Sigmoid colon (tissue), 7 donors: ENCODE measurements around the gene MAPRE3. TPM values are rescaled to one million over a fixed set of nuclear protein-coding genes. Genes with fewer than 3 reads are reported as not detected.

Source experiments
- DNase-seq: peaks from one replicate; pipeline ENCODE4 v3.0.0-alpha.2; 2019
- H3K27ac ChIP-seq, 4 donors: fragments of 200-600 bp; sonication (generic); one replicate each; pipeline ENCODE4 v1.5.1; 2016 to 2019; ENCODE audit warnings: mild to moderate bottlenecking in 1 of 4
- H3K27me3 ChIP-seq, 3 donors: fragments of 200-600 bp; sonication (generic); one replicate each; pipeline ENCODE4 v1.5.1; 2019; ENCODE audit warnings: mild to moderate bottlenecking in 1 of 3
- H3K36me3 ChIP-seq, 4 donors: fragments of 200-600 bp; sonication (generic); one replicate each; pipeline ENCODE4 v1.5.1; 2016 to 2019
- H3K4me1 ChIP-seq, 4 donors: fragments of 200-600 bp; sonication (generic); one replicate each; pipeline ENCODE4 v1.5.1; 2017 to 2019
- H3K4me3 ChIP-seq, 4 donors: fragments of 200-600 bp; sonication (generic); one replicate each; pipeline ENCODE4 v1.5.1; 2017 to 2019; ENCODE audit warnings: mild to moderate bottlenecking in 2 of 4, moderate library complexity in 1 of 4
- H3K9me3 ChIP-seq, 4 donors: fragments of 200-600 bp in 3 of 4; sonication (generic) in 3 of 4; one replicate each; pipeline versions ENCODE4 v1.5.1 to v1.6.1; 2013 to 2019
- CTCF ChIP-seq, 4 experiments: fragments of 450-650 bp in 3 of 4; fragments of 200-600 bp in 1 of 4; IDR thresholded peaks; one replicate each; pipeline ENCODE4 v1.5.1; 2016 to 2019; ENCODE audit warnings: antibody characterized with exemption in 4 of 4, mild to moderate bottlenecking in 3 of 4, moderate library complexity in 2 of 4
- EP300 ChIP-seq, 4 donors: sonication (generic); formaldehyde crosslinking; IDR thresholded peaks; one replicate each; pipeline ENCODE4 v1.6.1; 2017; ENCODE audit warnings: antibody characterized with exemption in 4 of 4
- POLR2A ChIP-seq, 2 donors: fragments of 450-650 bp; IDR thresholded peaks; one replicate each; pipeline ENCODE4 v1.6.1; 2016; ENCODE audit warnings: antibody characterized with exemption in 2 of 2, mild to moderate bottlenecking in 2 of 2, moderate library complexity in 2 of 2
- POLR2AphosphoS5 ChIP-seq, 4 donors: sonication (generic); formaldehyde crosslinking; IDR thresholded peaks; one replicate each; pipeline ENCODE4 v1.6.1; 2017; ENCODE audit warnings: antibody characterized with exemption in 4 of 4
- WGBS, 2 donors: extraction: QIAGEN DNeasy Blood & Tissue Kit; methylation state at CpG; one replicate each; pipeline ENCODE4 v1.1.7; 2013; 5-methylcytosine and 5-hydroxymethylcytosine counted together
- intact Hi-C: fragments of 100-400 bp; cut with DNase I; formaldehyde crosslinking; loops from one replicate; pipeline ENCODE4 v1.15.1; 2023
- polyA plus RNA-seq, 3 donors: library from polyadenylated mRNA; stranded (reverse); fragments of 200-250 nt; gene quantifications; one replicate each; pipeline ENCODE4 v1.2.3, GENCODE V29; 2013
- total RNA-seq, 4 donors: library from RNA; depleted of rRNA; stranded (reverse); fragments of >200 nt; gene quantifications; one replicate each; pipeline ENCODE4 v1.1.0, GENCODE V29; 2016
- donor health status: healthy with polysubstance abuse.
- donor health status: Bipolar disorder and iron deficiency.
- donor health status: healthy.

Gene MAPRE3
- total and polyA plus RNA-seq, 7 donors = 5.1 to 73.3 (median 15.6) TPM

DNA sequence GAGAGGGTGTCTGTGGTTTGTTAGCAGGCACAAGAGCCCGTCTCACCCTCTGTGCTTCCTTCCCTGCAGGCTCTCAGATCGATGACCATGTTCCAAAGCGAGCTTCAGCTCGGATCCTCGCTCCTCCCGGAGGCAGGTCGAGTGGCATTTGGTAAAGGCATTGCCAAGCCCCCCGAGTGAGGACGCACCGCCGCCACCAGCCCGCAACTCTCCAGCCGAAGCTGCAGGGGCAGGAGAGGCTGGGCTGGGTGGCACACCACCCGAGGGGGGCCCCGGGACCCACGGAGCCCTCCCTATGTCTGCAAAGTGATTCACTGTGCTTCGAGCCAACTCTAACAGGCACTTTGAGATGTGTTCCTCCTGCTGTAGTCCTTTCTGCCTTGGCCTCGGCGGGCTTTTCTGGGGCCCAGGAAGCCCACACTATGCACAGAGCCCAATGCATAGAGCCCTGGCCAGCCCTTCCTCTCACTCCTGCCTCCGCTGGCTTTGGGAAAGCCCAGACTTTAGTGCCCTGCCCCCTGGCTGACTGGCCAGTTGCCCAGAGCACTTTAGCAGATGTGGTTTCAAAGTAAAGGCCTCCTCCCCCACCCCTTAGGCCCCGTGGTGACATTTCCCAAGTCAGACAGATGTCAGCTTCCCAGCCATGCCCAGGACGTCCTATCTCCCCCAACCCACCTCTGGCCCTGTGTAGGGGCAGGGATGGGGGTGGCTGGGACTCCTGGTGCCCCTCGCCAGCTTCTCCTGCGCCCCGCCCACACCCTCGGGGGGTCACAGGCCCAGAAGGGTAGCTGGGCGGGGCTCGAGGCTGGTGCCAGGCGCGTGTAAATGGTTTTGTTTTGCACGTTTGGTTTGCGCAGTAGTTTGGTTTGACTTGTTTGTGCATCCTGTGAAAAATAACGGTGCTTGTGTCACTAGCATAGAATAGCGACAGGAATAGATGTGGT lies 23.3 kb upstream of the MAPRE3 start:
- no peak overlapping the region for H3K27ac ChIP-seq
- WGBS, 2 donors = 46 to 68% methylated on average over 34 of the region's 34 CpGs
- peaks cover 0 to 32% (median 5%) of the 10 kb centered on the region in 3 donors for H3K27me3 ChIP-seq
- TF ChIP-seq POLR2A (IDR thresholded peaks at IDR 0.05) (no peak), EP300 (IDR thresholded peaks at IDR 0.05) (no peak), POLR2AphosphoS5 (IDR thresholded peaks at IDR 0.05) (no peak), CTCF (IDR thresholded peaks at IDR 0.05) (no peak)
- H3K4me3 ChIP-seq = no peak overlapping the region
- no peaks in the 10 kb centered on the region for H3K4me1 ChIP-seq
- DNase-seq = no peak
- no peaks in the 10 kb centered on the region for H3K9me3 ChIP-seq
- intact Hi-C loops = no loop called here
- H3K36me3 ChIP-seq = no peaks in the 10 kb centered on the region

DNA sequence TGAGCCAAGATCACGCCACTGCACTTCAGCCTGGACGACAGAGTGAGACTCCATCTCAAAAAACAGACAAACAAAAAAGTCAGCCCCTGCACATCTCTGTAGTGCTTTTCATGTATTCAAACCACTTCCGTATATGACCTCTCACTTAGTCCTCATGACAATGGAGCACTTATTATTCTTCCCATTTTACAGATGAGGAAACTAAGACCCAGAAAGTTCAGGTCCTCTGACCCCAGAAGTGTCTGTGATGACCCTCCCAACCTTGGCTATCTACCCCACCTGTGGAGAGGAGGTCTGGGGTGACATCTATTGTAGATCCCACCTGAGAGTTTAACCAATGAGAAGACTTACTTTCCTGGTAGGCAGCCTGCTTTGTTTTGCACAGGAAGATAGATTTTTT lies 21.6 kb upstream of the MAPRE3 start:
- WGBS, 2 donors = 82 to 93% methylated on average over 3 of the region's 3 CpGs
- Histone ChIP-seq H3K4me1 (no peaks in the 10 kb centered on the region), H3K27ac (no peak overlapping the region), H3K9me3 (no peaks in the 10 kb centered on the region), H3K36me3 (no peaks in the 10 kb centered on the region), H3K27me3 (peaks cover 0 to 23% (median 0%) of the 10 kb centered on the region in 3 donors), H3K4me3 (no peak overlapping the region)
- TF ChIP-seq EP300 (IDR thresholded peaks at IDR 0.05) (no peak), POLR2A (IDR thresholded peaks at IDR 0.05) (no peak), POLR2AphosphoS5 (IDR thresholded peaks at IDR 0.05) (no peak), CTCF (IDR thresholded peaks at IDR 0.05) (no peak)
- DNase-seq = no peak
- intact Hi-C loops = no loop called here

DNA sequence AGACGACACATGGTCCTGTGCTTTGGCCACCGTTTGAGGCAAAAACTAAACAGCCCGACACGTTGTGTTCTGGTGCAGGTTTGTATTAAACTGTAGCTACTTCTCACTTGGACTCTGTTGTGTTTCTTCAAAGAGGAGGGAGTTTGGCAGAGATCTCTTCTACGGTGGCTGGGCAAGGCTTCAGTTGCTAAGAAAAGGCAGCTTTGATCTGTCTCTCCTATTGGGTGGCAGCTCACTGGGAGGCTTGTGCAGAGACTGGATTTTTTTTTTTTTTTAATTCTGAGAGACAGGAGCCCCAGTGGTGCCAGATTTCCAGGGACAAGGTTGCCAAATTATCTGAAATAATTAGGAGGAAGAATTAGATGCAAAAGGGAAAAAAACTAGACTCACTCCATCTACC lies 20.2 kb upstream of the MAPRE3 start:
- no peaks in the 10 kb centered on the region for H3K36me3 ChIP-seq
- TF ChIP-seq EP300 (IDR thresholded peaks at IDR 0.05) (no peak), CTCF (IDR thresholded peaks at IDR 0.05) (no peak), POLR2AphosphoS5 (IDR thresholded peaks at IDR 0.05) (no peak), POLR2A (IDR thresholded peaks at IDR 0.05) (no peak)
- 84% methylated on average over 5 of the region's 5 CpGs for WGBS, 2 donors
- H3K9me3 ChIP-seq = no peaks in the 10 kb centered on the region
- intact Hi-C loops = no loop called here
- H3K4me1 ChIP-seq = no peaks in the 10 kb centered on the region
- no peak for DNase-seq
- H3K27ac ChIP-seq = no peak overlapping the region
- H3K4me3 ChIP-seq = no peak overlapping the region
- H3K27me3 ChIP-seq = peaks cover 0 to 28% (median 0%) of the 10 kb centered on the region in 3 donors

DNA sequence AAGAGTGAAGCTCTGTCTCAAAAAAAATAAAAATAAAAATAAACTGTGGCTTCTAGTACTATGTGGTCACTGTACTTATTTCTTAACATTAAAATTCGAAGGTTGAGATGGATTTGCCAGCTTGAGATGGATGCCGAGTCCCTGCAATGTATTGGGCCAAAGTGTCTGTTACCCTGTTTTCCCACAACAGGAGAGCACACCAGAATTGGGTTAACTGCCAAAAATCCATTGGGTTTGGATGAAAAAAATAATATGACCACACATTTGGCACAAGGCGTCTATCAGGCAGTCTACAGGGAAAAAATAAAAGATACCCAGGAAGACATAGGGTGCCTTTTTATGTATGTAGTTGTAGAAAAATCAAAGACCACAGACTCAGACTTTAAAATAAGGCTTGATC lies 19.2 kb upstream of the MAPRE3 start:
- Histone ChIP-seq H3K4me3 (no peak overlapping the region), H3K36me3 (no peaks in the 10 kb centered on the region), H3K27ac (no peak overlapping the region), H3K9me3 (no peaks in the 10 kb centered on the region), H3K27me3 (peaks cover 0 to 28% (median 0%) of the 10 kb centered on the region in 3 donors), H3K4me1 (no peaks in the 10 kb centered on the region)
- TF ChIP-seq POLR2AphosphoS5 (IDR thresholded peaks at IDR 0.05) (no peak), CTCF (IDR thresholded peaks at IDR 0.05) (no peak), EP300 (IDR thresholded peaks at IDR 0.05) (no peak), POLR2A (IDR thresholded peaks at IDR 0.05) (no peak)
- WGBS, 2 donors = 85 to 88% methylated on average over 3 of the region's 3 CpGs
- no peak for DNase-seq
- intact Hi-C loops = no loop called here
